Chondrocyte (in vitro differentiated cells): ENCODE results near the gene PGRMC2. TPM values are rescaled to one million over a fixed set of nuclear protein-coding genes. Genes with fewer than 3 reads are reported as not detected.

Source experiments
- DNase-seq: peaks from one replicate; pipeline ENCODE4 v3.0.0; 2021; ENCODE audit warnings: mixed read lengths, low spot score
- H3K27ac Mint-ChIP-seq: one replicate; pipeline ENCODE4 v1.8.0; 2021; ENCODE audit warnings: mild to moderate bottlenecking, moderate library complexity, mixed read lengths; ENCODE audit not compliant: unreplicated experiment
- H3K27me3 Mint-ChIP-seq: 2 replicates; pipeline ENCODE4 v1.8.0; 2021; ENCODE audit warnings: low read depth, mixed read lengths
- H3K36me3 Mint-ChIP-seq: 2 replicates; pipeline ENCODE4 v1.8.0; 2021; ENCODE audit warnings: low read depth, mixed read lengths
- H3K4me1 Mint-ChIP-seq: 2 replicates; pipeline ENCODE4 v1.8.0; 2021; ENCODE audit warnings: low read depth, mild to moderate bottlenecking, mixed read lengths
- H3K4me3 Mint-ChIP-seq: one replicate; pipeline ENCODE4 v1.8.0; 2021; ENCODE audit warnings: mild to moderate bottlenecking, moderate library complexity, mixed read lengths; ENCODE audit not compliant: unreplicated experiment
- H3K9me3 Mint-ChIP-seq: 2 replicates; pipeline ENCODE4 v1.8.0; 2021; ENCODE audit warnings: low read depth, mixed read lengths
- total RNA-seq: library from RNA; stranded (reverse); gene quantifications from 3 replicates; pipeline ENCODE4 v1.2.1, GENCODE V29; 2021
- TF ChIP-seq, protein P1 (sequence below): fragments of 200-600 bp; sonication (generic); IDR thresholded peaks from 2 replicates; pipeline ENCODE4 v1.5.0; 2021; ENCODE audit warnings: antibody characterized with exemption, mild to moderate bottlenecking, moderate library complexity

PGRMC2 gene
- total RNA-seq, 1 donor from 2014 or later: 136 TPM

DNA sequence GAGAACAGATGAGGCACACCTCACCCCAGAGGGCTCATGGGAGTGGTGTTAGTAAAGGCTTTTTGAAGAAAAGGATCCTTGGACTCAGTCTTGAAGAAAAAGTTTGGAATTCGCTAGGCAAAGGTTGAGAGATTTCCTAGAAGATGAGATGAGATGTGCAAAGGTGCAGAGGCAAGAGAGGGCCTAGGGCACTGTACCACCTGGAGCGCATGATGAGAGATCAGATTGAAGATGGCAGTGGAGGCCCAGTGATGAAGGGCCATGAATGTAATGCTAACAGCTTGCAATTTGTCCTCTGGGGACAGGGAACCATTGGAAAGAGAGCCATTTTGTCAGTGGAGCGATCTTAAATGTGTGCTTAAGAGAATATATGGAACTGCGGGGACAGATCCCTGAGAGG is 45.0 kb downstream of the PGRMC2 start:
- TF ChIP-seq, protein P1, sequence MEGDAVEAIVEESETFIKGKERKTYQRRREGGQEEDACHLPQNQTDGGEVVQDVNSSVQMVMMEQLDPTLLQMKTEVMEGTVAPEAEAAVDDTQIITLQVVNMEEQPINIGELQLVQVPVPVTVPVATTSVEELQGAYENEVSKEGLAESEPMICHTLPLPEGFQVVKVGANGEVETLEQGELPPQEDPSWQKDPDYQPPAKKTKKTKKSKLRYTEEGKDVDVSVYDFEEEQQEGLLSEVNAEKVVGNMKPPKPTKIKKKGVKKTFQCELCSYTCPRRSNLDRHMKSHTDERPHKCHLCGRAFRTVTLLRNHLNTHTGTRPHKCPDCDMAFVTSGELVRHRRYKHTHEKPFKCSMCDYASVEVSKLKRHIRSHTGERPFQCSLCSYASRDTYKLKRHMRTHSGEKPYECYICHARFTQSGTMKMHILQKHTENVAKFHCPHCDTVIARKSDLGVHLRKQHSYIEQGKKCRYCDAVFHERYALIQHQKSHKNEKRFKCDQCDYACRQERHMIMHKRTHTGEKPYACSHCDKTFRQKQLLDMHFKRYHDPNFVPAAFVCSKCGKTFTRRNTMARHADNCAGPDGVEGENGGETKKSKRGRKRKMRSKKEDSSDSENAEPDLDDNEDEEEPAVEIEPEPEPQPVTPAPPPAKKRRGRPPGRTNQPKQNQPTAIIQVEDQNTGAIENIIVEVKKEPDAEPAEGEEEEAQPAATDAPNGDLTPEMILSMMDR: no peak
- Mint-ChIP-seq H3K27ac (peak overlapping the region; percentile 96), H3K4me3 (no peak overlapping the region), H3K36me3 (peaks cover 5% of the 10 kb centered on the region), H3K27me3 (no peaks in the 10 kb centered on the region), H3K9me3 (peaks cover 14% of the 10 kb centered on the region), H3K4me1 (peaks cover 37% of the 10 kb centered on the region)
- DNase-seq: no peak

DNA sequence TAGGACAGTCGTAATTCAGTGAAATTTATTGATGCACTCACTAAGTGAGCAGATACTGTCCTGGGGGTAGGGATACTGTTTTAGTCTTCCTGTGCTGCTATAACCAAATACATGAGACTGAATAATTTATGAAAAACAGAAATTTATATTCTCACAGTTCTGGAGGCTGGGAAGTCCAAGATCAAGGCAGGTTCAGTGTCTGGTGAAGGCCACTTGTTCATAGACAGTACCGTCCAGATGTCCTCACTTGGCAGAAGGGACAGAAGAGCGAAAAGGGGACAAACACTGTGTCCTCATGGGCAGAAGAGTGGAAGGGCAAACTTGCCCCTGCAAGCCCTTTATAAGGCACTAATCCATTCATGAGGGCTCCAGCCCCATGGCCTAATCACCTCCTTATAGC is 45.6 kb downstream of the PGRMC2 start:
- peaks cover 5% of the 10 kb centered on the region for H3K36me3 Mint-ChIP-seq
- peaks cover 14% of the 10 kb centered on the region for H3K9me3 Mint-ChIP-seq
- H3K27ac Mint-ChIP-seq: peak overlapping the region; percentile 96
- H3K4me1 Mint-ChIP-seq: peaks cover 37% of the 10 kb centered on the region
- H3K27me3 Mint-ChIP-seq: no peaks in the 10 kb centered on the region
- no peak overlapping the region for H3K4me3 Mint-ChIP-seq
- TF ChIP-seq, protein P1: no peak
- DNase-seq: no peak

DNA sequence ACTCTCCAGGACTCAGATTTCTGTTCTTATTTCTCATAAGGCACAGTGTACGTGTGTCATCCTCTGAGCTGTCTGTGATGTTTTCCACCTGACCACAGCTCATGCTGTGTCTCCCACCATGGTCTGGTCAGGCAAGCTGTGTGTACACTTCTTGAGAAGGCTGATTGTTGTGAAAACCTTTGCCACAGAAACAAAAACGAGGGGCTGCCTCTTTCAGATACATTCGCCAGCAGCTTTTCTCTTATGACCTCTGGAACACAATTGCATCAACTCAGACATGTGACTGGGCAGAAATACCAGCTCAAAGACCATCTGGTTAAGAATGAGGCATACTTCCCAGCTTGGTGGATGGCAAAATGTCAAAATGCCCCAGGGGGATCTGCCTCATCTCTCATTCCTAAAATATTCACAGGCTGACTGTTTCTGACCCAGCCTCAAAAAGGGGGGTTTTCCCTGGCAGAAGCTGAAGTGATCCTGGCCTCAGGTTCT is 46.1 kb downstream of the PGRMC2 start:
- TF ChIP-seq, protein P1: no peak
- Mint-ChIP-seq H3K36me3 (peaks cover 5% of the 10 kb centered on the region), H3K27ac (peak overlapping the region; percentile 96), H3K4me3 (no peak overlapping the region), H3K9me3 (peaks cover 12% of the 10 kb centered on the region), H3K4me1 (peaks cover 37% of the 10 kb centered on the region), H3K27me3 (no peaks in the 10 kb centered on the region)
- DNase-seq: no peak

- no peak for DNase-seq
- H3K27me3 Mint-ChIP-seq: no peaks in the 10 kb centered on the region
- H3K36me3 Mint-ChIP-seq: peaks cover 5% of the 10 kb centered on the region
- peaks cover 37% of the 10 kb centered on the region for H3K4me1 Mint-ChIP-seq
- H3K27ac Mint-ChIP-seq: peak overlapping the region; percentile 96
- no peak overlapping the region for H3K4me3 Mint-ChIP-seq
- peaks cover 12% of the 10 kb centered on the region for H3K9me3 Mint-ChIP-seq
- TF ChIP-seq, protein P1: no peak
Observed at GRCh38 chr4:128241019-128241418, 46.6 kb downstream of the PGRMC2 start.

- Mint-ChIP-seq H3K27me3 (no peaks in the 10 kb centered on the region), H3K4me3 (no peak overlapping the region), H3K9me3 (peaks cover 2% of the 10 kb centered on the region), H3K4me1 (peaks cover 2% of the 10 kb centered on the region), H3K27ac (no peak overlapping the region), H3K36me3 (no peaks in the 10 kb centered on the region)
- TF ChIP-seq, protein P1: no peak
- no peak for DNase-seq
Observed at GRCh38 chr4:128234836-128235235, 52.8 kb downstream of the PGRMC2 start.
